ENCODE results near the gene ZSWIM1. TPM values are rescaled to one million over a fixed set of nuclear protein-coding genes. Genes with fewer than 3 reads are reported as not detected.
A peak's percentile ranks its signal among the peaks of the same experiment; 100 is the strongest.

ZSWIM1 gene
- total and polyA plus RNA-seq, 2 of the 13 experiments (the other 11 are each of a cell fraction or from before 2014, with no cell fraction given): 9.5 to 11.7 TPM

DNA sequence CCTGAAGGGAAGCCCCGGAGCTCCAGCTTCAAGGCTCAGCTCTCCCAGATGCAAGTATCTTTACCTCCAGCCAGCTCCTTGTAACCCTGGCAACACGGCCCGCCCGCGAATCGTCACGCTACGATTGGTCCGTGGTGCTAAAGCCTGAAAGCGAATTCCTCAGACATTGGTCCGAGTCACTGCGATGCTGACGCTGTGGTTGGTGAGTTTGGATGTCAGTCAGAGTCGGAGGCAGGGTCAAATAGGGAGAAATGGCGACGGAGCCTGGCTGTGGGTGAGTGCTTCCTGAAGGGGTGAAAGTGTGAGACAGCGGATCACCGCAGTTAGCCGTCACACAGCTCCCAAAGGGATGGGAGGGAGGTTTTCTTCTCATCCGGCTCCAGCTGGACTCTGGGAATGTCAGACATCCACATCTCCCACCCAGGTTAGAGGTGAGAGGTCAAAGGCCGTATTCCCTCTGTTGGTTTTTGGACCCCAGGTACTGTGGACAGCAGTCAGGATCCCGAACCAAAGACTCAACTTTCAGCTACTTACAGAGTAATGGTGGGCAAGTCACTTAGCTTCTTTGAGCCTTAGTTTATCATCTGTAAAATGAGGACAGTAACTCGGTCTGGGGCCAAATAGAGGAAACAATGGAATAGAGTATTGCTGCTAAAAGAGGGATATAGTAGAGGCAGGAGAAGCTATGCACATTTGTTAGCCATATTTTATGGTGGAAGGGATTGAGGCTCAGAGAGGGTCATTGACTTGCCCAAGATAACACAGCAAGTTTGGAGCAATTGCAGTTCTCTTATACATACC, at the start of gene ZSWIM1 (continued):
- TF ChIP-seq, protein P1, sequence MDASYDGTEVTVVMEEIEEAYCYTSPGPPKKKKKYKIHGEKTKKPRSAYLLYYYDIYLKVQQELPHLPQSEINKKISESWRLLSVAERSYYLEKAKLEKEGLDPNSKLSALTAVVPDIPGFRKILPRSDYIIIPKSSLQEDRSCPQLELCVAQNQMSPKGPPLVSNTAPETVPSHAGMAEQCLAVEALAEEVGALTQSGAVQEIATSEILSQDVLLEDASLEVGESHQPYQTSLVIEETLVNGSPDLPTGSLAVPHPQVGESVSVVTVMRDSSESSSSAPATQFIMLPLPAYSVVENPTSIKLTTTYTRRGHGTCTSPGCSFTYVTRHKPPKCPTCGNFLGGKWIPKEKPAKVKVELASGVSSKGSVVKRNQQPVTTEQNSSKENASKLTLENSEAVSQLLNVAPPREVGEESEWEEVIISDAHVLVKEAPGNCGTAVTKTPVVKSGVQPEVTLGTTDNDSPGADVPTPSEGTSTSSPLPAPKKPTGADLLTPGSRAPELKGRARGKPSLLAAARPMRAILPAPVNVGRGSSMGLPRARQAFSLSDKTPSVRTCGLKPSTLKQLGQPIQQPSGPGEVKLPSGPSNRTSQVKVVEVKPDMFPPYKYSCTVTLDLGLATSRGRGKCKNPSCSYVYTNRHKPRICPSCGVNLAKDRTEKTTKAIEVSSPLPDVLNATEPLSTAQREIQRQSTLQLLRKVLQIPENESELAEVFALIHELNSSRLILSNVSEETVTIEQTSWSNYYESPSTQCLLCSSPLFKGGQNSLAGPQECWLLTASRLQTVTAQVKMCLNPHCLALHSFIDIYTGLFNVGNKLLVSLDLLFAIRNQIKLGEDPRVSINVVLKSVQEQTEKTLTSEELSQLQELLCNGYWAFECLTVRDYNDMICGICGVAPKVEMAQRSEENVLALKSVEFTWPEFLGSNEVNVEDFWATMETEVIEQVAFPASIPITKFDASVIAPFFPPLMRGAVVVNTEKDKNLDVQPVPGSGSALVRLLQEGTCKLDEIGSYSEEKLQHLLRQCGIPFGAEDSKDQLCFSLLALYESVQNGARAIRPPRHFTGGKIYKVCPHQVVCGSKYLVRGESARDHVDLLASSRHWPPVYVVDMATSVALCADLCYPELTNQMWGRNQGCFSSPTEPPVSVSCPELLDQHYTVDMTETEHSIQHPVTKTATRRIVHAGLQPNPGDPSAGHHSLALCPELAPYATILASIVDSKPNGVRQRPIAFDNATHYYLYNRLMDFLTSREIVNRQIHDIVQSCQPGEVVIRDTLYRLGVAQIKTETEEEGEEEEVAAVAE (CRISPR knock-in tag; IDR thresholded peaks at IDR 0.05; ENCODE audit: borderline replicate concordance): peak; percentile 85; the same call in 1 of the 2 replicates
- no peak for TF ChIP-seq ZNF614 (CRISPR knock-in tag; IDR thresholded peaks at IDR 0.05; ENCODE audit: borderline replicate concordance)
- TF ChIP-seq EEA1 (CRISPR knock-in tag; IDR thresholded peaks at IDR 0.05; ENCODE audit: borderline replicate concordance): no peak
- peak; percentile 53; the same call in 1 of the 2 replicates for TF ChIP-seq DMAP1 (CRISPR knock-in tag; IDR thresholded peaks at IDR 0.05)
- TF ChIP-seq, protein P2, sequence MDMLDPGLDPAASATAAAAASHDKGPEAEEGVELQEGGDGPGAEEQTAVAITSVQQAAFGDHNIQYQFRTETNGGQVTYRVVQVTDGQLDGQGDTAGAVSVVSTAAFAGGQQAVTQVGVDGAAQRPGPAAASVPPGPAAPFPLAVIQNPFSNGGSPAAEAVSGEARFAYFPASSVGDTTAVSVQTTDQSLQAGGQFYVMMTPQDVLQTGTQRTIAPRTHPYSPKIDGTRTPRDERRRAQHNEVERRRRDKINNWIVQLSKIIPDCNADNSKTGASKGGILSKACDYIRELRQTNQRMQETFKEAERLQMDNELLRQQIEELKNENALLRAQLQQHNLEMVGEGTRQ (IDR thresholded peaks at IDR 0.05; ENCODE audit: low read depth, low read length): no peak
- TF ChIP-seq, protein P2 (CRISPR knock-in tag; IDR thresholded peaks at IDR 0.05; ENCODE audit: borderline replicate concordance): no peak
- peak; percentile 52 for TF ChIP-seq FOSL2 (CRISPR knock-in tag; IDR thresholded peaks at IDR 0.05)
- TF ChIP-seq, protein P3, sequence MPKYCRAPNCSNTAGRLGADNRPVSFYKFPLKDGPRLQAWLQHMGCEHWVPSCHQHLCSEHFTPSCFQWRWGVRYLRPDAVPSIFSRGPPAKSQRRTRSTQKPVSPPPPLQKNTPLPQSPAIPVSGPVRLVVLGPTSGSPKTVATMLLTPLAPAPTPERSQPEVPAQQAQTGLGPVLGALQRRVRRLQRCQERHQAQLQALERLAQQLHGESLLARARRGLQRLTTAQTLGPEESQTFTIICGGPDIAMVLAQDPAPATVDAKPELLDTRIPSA (CRISPR knock-in tag; IDR thresholded peaks at IDR 0.05; ENCODE audit: borderline replicate concordance): no peak
- TF ChIP-seq GATAD1 (CRISPR knock-in tag; IDR thresholded peaks at IDR 0.05): peak; percentile 85
- TF ChIP-seq PCBP1 (IDR thresholded peaks at IDR 0.05; ENCODE audit: borderline replicate concordance, low read depth, low read length): no peak
- no peak for TF ChIP-seq JUND (CRISPR knock-in tag; IDR thresholded peaks at IDR 0.05)
- TF ChIP-seq ZC3H4 (CRISPR knock-in tag; IDR thresholded peaks at IDR 0.05; ENCODE audit: borderline replicate concordance): no peak
- peak; percentile 81; the same call in 1 of the 2 replicates for TF ChIP-seq ZNF333 (CRISPR knock-in tag; IDR thresholded peaks at IDR 0.05; ENCODE audit: borderline replicate concordance)
- TF ChIP-seq ZNF652 (CRISPR knock-in tag; IDR thresholded peaks at IDR 0.05; ENCODE audit: borderline replicate concordance, low read depth): peak; percentile 34; the same call in 1 of the 2 replicates
- TF ChIP-seq SALL2 (CRISPR knock-in tag; IDR thresholded peaks at IDR 0.05): no peak
- peak; percentile 85; the same call in 1 of the 2 replicates for TF ChIP-seq NFKB2 (CRISPR knock-in tag; IDR thresholded peaks at IDR 0.05; ENCODE audit: borderline replicate concordance)
- no peak for TF ChIP-seq JARID2 (CRISPR knock-in tag; IDR thresholded peaks at IDR 0.05; ENCODE audit: insufficient replicate concordance)
- TF ChIP-seq RARA (CRISPR knock-in tag; IDR thresholded peaks at IDR 0.05): no peak; the same call in 1 of the 2 replicates
- TF ChIP-seq HNRNPH1 (optimal IDR thresholded peaks at IDR 0.05; ENCODE audit: low read depth, low read length): no peak
- TF ChIP-seq GABPB1 (CRISPR knock-in tag; IDR thresholded peaks at IDR 0.05): peak; percentile 52; the same call in 1 of the 2 replicates
- no peak for TF ChIP-seq ARNT (IDR thresholded peaks at IDR 0.05)
- TF ChIP-seq, protein P4, sequence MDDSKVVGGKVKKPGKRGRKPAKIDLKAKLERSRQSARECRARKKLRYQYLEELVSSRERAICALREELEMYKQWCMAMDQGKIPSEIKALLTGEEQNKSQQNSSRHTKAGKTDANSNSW (CRISPR knock-in tag; IDR thresholded peaks at IDR 0.05; ENCODE audit: borderline replicate concordance): no peak
- TF ChIP-seq TEAD2 (CRISPR knock-in tag; IDR thresholded peaks at IDR 0.05): no peak
